Naive thymus-derived CD4-positive, alpha-beta T cell (primary cell): Measurements from ENCODE around the gene GIT2. TPM values are rescaled to one million over a fixed set of nuclear protein-coding genes. Genes with fewer than 3 reads are reported as not detected.

Experiments used
- ATAC-seq: fragments of 150-1000 bp; cut with Tn5 transposase; 2 replicates; pipeline ENCODE4 v1.10.0; 2021; ENCODE audit warnings: mild to moderate bottlenecking, moderate library complexity
- CTCF ChIA-PET: fragments of 350-600 bp; sonication (Branson Sonifier 250); formaldehyde crosslinking; loops from one replicate; lab custom pipeline; 2021; ENCODE audit warnings: antibody characterized with exemption; lab: Charles Lee
- POLR2A ChIA-PET: fragments of 350-600 bp; sonication (Branson Sonifier 250); formaldehyde crosslinking; loops from one replicate; lab custom pipeline; 2021; ENCODE audit warnings: antibody characterized with exemption, inconsistent platforms; lab: Charles Lee
- DNase-seq, 9 donors: peaks; one replicate each; pipeline versions ENCODE4 v3.0.0 to v3.0.0-alpha.2; 2020 to 2022; ENCODE audit warnings: mixed read lengths in 1 of 9
- H3K27ac ChIP-seq: one replicate; pipeline ENCODE4 v1.7.0; 2013; ENCODE audit warnings: mild to moderate bottlenecking, low read depth, low read length, moderate library complexity
- H3K27me3 ChIP-seq, 2 donors: one replicate each; pipeline ENCODE4 v1.7.0; 2013; ENCODE audit warnings: low read length in 2 of 2, mild to moderate bottlenecking in 2 of 2, moderate library complexity in 2 of 2; ENCODE audit not compliant: control insufficient read depth in 2 of 2, insufficient read depth in 2 of 2
- H3K36me3 ChIP-seq, 3 experiments: 1 replicate in 2 of 3; 2 replicates in 1 of 3; pipeline ENCODE4 v1.7.0; 2013; ENCODE audit warnings: low read length in 3 of 3, mild to moderate bottlenecking in 3 of 3, moderate library complexity in 1 of 3; ENCODE audit not compliant: insufficient read depth in 3 of 3, control insufficient read depth in 2 of 3
- H3K4me1 ChIP-seq, 2 donors: one replicate each; pipeline ENCODE4 v1.7.0; 2013; ENCODE audit warnings: low read length in 2 of 2, mild to moderate bottlenecking in 2 of 2, moderate library complexity in 1 of 2; ENCODE audit not compliant: control insufficient read depth in 2 of 2, insufficient read depth in 2 of 2
- H3K4me3 ChIP-seq: 2 replicates; pipeline ENCODE4 v1.7.0; 2013; ENCODE audit warnings: mild to moderate bottlenecking, low read length
- H3K9me3 ChIP-seq, 3 experiments: 1 replicate in 2 of 3; 2 replicates in 1 of 3; pipeline ENCODE4 v1.7.0; 2013; ENCODE audit warnings: low read length in 3 of 3; ENCODE audit not compliant: control insufficient read depth in 2 of 3
- H3K27ac Mint-ChIP-seq, 9 donors: one replicate each; pipeline ENCODE4 v1.8.0; 2020 to 2022; ENCODE audit warnings: mixed read lengths in 9 of 9, mild to moderate bottlenecking in 8 of 9, moderate library complexity in 5 of 9, inconsistent platforms in 2 of 9
- H3K27me3 Mint-ChIP-seq, 5 donors: one replicate each; pipeline ENCODE4 v1.8.0; 2021 to 2022; ENCODE audit warnings: mixed read lengths in 5 of 5, mild to moderate bottlenecking in 1 of 5
- H3K36me3 Mint-ChIP-seq, 5 donors: one replicate each; pipeline ENCODE4 v1.8.0; 2020 to 2022; ENCODE audit warnings: mixed read lengths in 5 of 5, mild to moderate bottlenecking in 3 of 5, inconsistent platforms in 1 of 5
- H3K4me1 Mint-ChIP-seq, 7 donors: one replicate each; pipeline ENCODE4 v1.8.0; 2020 to 2022; ENCODE audit warnings: mixed read lengths in 7 of 7, mild to moderate bottlenecking in 3 of 7, inconsistent platforms in 1 of 7
- H3K4me3 Mint-ChIP-seq, 10 donors: one replicate each; pipeline ENCODE4 v1.8.0; 2020 to 2022; ENCODE audit warnings: mild to moderate bottlenecking in 10 of 10, mixed read lengths in 10 of 10, moderate library complexity in 6 of 10, inconsistent platforms in 2 of 10
- H3K9me3 Mint-ChIP-seq, 11 donors: one replicate each; pipeline ENCODE4 v1.8.0; 2020 to 2022; ENCODE audit warnings: mixed read lengths in 11 of 11, mild to moderate bottlenecking in 4 of 11, inconsistent platforms in 1 of 11, moderate library complexity in 1 of 11
- intact Hi-C, 2 donors: fragments of 100-400 bp; cut with micrococcal nuclease; formaldehyde crosslinking; loops; one replicate each; pipeline ENCODE4 v1.15.1; 2023
- polyA plus RNA-seq, 2 donors: library from polyadenylated mRNA; unstranded; fragments of 300-500 nt; fragmentation: Illumina TruSeq; gene quantifications; one replicate each; pipeline ENCODE4 v1.2.3, GENCODE V29; 2021
- total RNA-seq, 6 experiments: library from RNA in 5 of 6; stranded (reverse) in 5 of 6; gene quantifications; 1 replicate in 5 of 6; 2 replicates in 1 of 6; pipeline ENCODE4 v1.2.3 and lab custom pipeline; 2021 to 2026

The GIT2 gene
- total and polyA plus RNA-seq, 7 experiments from 2014 or later = 63.2 to 128 (median 96.4) TPM

- Mint-ChIP-seq H3K4me3 (peak overlapping the region; percentile 86 to 100 (median 99)), H3K27me3 (no peaks in the 10 kb centered on the region), H3K4me1 (peaks cover 23 to 78% (median 63%) of the 10 kb centered on the region in 7 donors), H3K27ac (peak overlapping the region; percentile 87 to 99 (median 95)), H3K9me3 (no peaks in the 10 kb centered on the region), H3K36me3 (peaks cover 0 to 11% (median 0%) of the 10 kb centered on the region in 5 donors)
- peak overlapping the region; percentile 85 for H3K4me3 ChIP-seq
- H3K9me3 ChIP-seq = no peaks in the 10 kb centered on the region
- CTCF ChIA-PET = interaction anchor here (0.6 kb wide), 1 partner anchor 65 kb away, joined by 3 read pairs; no protein-coding TSS in a partner anchor
- H3K4me1 ChIP-seq = peaks cover 20% of the 10 kb centered on the region in 2 donors
- intact Hi-C loops = loop anchor here (1.0 to 10.0 kb wide), 17 partner anchors 15 to 1438 kb away; partner anchors contain the start of genes FAM222A (in 2 of the 2), TCHP (in 2 of the 2), ATP2A2 (in 1 of the 2) and CORO1C (in 1 of the 2)
- no peak for ATAC-seq
- DNase-seq = peak in 2 of 9 donors; percentile 11 to 19
- peak overlapping the region; percentile 80 for H3K27ac ChIP-seq
- no peaks in the 10 kb centered on the region for H3K27me3 ChIP-seq
- POLR2A ChIA-PET = interaction anchor here (1.0 to 2.5 kb wide), 3 partner anchors 11 to 18 kb away, joined by 3 to 9 read pairs (median 3); no protein-coding TSS in a partner anchor
- H3K36me3 ChIP-seq = peaks cover 0 to 5% (median 0%) of the 10 kb centered on the region in 3 experiments
Observed at GRCh38 chr12:109999983-110000505, 3.9 kb upstream of the GIT2 start.

GRCh38 chr12:109999649-109999971, 3.4 kb upstream of the GIT2 start:
- DNase-seq = no peak
- ChIA-PET CTCF (interaction anchor here (0.5 to 1.1 kb wide), 2 partner anchors 9 to 42 kb away, joined by 3 read pairs; no protein-coding TSS in a partner anchor), POLR2A (interaction anchor here (1.0 to 2.5 kb wide), 8 partner anchors 11 to 431 kb away, joined by 3 to 9 read pairs (median 3); partner anchors contain the start of gene TCHP)
- peaks cover 20% of the 10 kb centered on the region in 2 donors for H3K4me1 ChIP-seq
- H3K36me3 ChIP-seq = peaks cover 0 to 5% (median 0%) of the 10 kb centered on the region in 3 experiments
- Mint-ChIP-seq H3K27me3 (no peaks in the 10 kb centered on the region), H3K36me3 (peaks cover 0 to 11% (median 0%) of the 10 kb centered on the region in 5 donors), H3K4me3 (peak overlapping the region; percentile 86 to 100 (median 99)), H3K9me3 (no peaks in the 10 kb centered on the region), H3K27ac (peak overlapping the region; percentile 87 to 99 (median 95)), H3K4me1 (peaks cover 27 to 78% (median 62%) of the 10 kb centered on the region in 7 donors)
- H3K27ac ChIP-seq = peak overlapping the region; percentile 80
- intact Hi-C loops = loop anchor here (1.0 to 10.0 kb wide), 17 partner anchors 15 to 1437 kb away; partner anchors contain the start of genes FAM222A (in 2 of the 2), TCHP (in 2 of the 2), ATP2A2 (in 1 of the 2) and CORO1C (in 1 of the 2)
- no peaks in the 10 kb centered on the region for H3K27me3 ChIP-seq
- no peak for ATAC-seq
- H3K4me3 ChIP-seq = peak overlapping the region; percentile 85
- H3K9me3 ChIP-seq = no peaks in the 10 kb centered on the region

- Mint-ChIP-seq H3K4me3 (peak within 1 kb of the TSS; percentile 86 to 100 (median 99)), H3K27ac (peak within 1 kb of the TSS; percentile 94 to 100 (median 98)), H3K4me1 (peaks cover 32 to 78% (median 65%) of the 10 kb centered on the region in 7 donors), H3K27me3 (no peaks in the 10 kb centered on the region), H3K36me3 (peaks cover 0 to 13% (median 0%) of the 10 kb centered on the region in 5 donors), H3K9me3 (no peaks in the 10 kb centered on the region)
- Histone ChIP-seq H3K27ac (peak within 1 kb of the TSS; percentile 80), H3K36me3 (peaks cover 0 to 5% (median 0%) of the 10 kb centered on the region in 3 experiments), H3K27me3 (no peaks in the 10 kb centered on the region), H3K4me3 (peak within 1 kb of the TSS; percentile 85), H3K4me1 (peaks cover 20 to 23% of the 10 kb centered on the region in 2 donors), H3K9me3 (no peaks in the 10 kb centered on the region)
- POLR2A ChIA-PET = interaction anchor here (1.1 to 2.5 kb wide), 6 partner anchors 13 to 432 kb away, joined by 3 to 9 read pairs (median 4); partner anchors contain the start of gene TCHP
- peak; percentile 75 to 93 (median 89) for DNase-seq
- CTCF ChIA-PET = interaction anchor here (0.5 to 1.1 kb wide), 3 partner anchors 8 to 74 kb away, joined by 3 read pairs; no protein-coding TSS in a partner anchor
- intact Hi-C loops = loop anchor here (1.0 to 10.0 kb wide), 17 partner anchors 16 to 1437 kb away; partner anchors contain the start of genes FAM222A (in 2 of the 2), TCHP (in 2 of the 2), ATP2A2 (in 1 of the 2) and CORO1C (in 1 of the 2)
- peak; percentile 87 for ATAC-seq
Observed at GRCh38 chr12:109998904-109999648, 2.9 kb upstream of the GIT2 start, which contains the start of gene ANKRD13A. Gene ANKRD13A, plus strand, starts transcription at chr12:109999430. Its CDS starts 259 bp downstream, at chr12:109999689.

- H3K4me3 Mint-ChIP-seq = peak overlapping the region; percentile 86 to 99 (median 96)
- ATAC-seq = no peak
- CTCF ChIA-PET = interaction anchor here (0.6 to 1.1 kb wide), 2 partner anchors 8 to 73 kb away, joined by 3 read pairs; no protein-coding TSS in a partner anchor
- H3K27ac Mint-ChIP-seq = peak overlapping the region; percentile 94 to 100 (median 98)
- H3K4me1 Mint-ChIP-seq = peaks cover 39 to 79% (median 69%) of the 10 kb centered on the region in 7 donors
- Histone ChIP-seq H3K9me3 (no peaks in the 10 kb centered on the region), H3K27me3 (no peaks in the 10 kb centered on the region), H3K4me3 (peak overlapping the region; percentile 85), H3K27ac (peak overlapping the region; percentile 80), H3K4me1 (peaks cover 23 to 28% of the 10 kb centered on the region in 2 donors), H3K36me3 (peaks cover 0 to 5% (median 0%) of the 10 kb centered on the region in 3 experiments)
- H3K27me3 Mint-ChIP-seq = no peaks in the 10 kb centered on the region
- DNase-seq = no peak
- intact Hi-C loops = loop anchor here (2.0 to 10.0 kb wide), 15 partner anchors 16 to 1436 kb away; partner anchors contain the start of genes TCHP (in 2 of the 2), ATP2A2 (in 1 of the 2), CORO1C (in 1 of the 2) and FAM216A (in 1 of the 2)
- peaks cover 0 to 11% (median 0%) of the 10 kb centered on the region in 5 donors for H3K36me3 Mint-ChIP-seq
- POLR2A ChIA-PET = interaction anchor here (0.6 to 2.5 kb wide), 8 partner anchors 14 to 452 kb away, joined by 3 to 9 read pairs (median 3); partner anchors contain the start of genes ATP2A2 and TCHP
- no peaks in the 10 kb centered on the region for H3K9me3 Mint-ChIP-seq
Observed at GRCh38 chr12:109998241-109998903, 2.2 kb upstream of the GIT2 start.

- H3K4me3 Mint-ChIP-seq = peak overlapping the region; percentile 4 to 99 (median 66)
- CTCF ChIA-PET = no interaction called here
- peaks cover 29 to 31% of the 10 kb centered on the region in 2 donors for H3K4me1 ChIP-seq
Observed at GRCh38 chr12:109997393-109997792, 1.2 kb upstream of the GIT2 start.

More at GRCh38 chr12:109997393-109997792, 1.2 kb upstream of the GIT2 start:
- peaks cover 0 to 9% (median 0%) of the 10 kb centered on the region in 5 donors for H3K36me3 Mint-ChIP-seq
- peak overlapping the region in 5 of 9 donors; percentile 53 to 100 (median 94) for H3K27ac Mint-ChIP-seq
- H3K9me3 Mint-ChIP-seq = no peaks in the 10 kb centered on the region
- peaks cover 42 to 79% (median 68%) of the 10 kb centered on the region in 7 donors for H3K4me1 Mint-ChIP-seq
- no peaks in the 10 kb centered on the region for H3K27me3 ChIP-seq
- H3K36me3 ChIP-seq = peaks cover 0 to 5% (median 0%) of the 10 kb centered on the region in 3 experiments
- H3K4me3 ChIP-seq = no peak overlapping the region
- DNase-seq (no peak), ATAC-seq (no peak)
- intact Hi-C loops = loop anchor here (5.0 to 10.0 kb wide), 12 partner anchors 95 to 1435 kb away; partner anchors contain the start of genes ATP2A2 (in 1 of the 2), CORO1C (in 1 of the 2), FAM216A (in 1 of the 2) and FAM222A (in 1 of the 2)
- no peak overlapping the region for H3K27ac ChIP-seq
- H3K27me3 Mint-ChIP-seq = no peaks in the 10 kb centered on the region
- H3K9me3 ChIP-seq = no peaks in the 10 kb centered on the region
- POLR2A ChIA-PET = interaction anchor here (0.6 kb wide), 1 partner anchor 86 kb away, joined by 5 read pairs; no protein-coding TSS in a partner anchor
